HG03460 (cell line): Measurements from ENCODE around the gene TIMM50.
"Not testable (repeated sequence)": the region's sequence is repeated elsewhere in the genome, so short reads cannot be mapped to it uniquely, and the experiment has no call there.

Source experiments
- ATAC-seq: cut with Tn5 transposase; IDR thresholded peaks from one replicate; pipeline ENCODE4 v1.9.1; 2021; ENCODE audit not compliant: unreplicated experiment

TIMM50 gene

DNA sequence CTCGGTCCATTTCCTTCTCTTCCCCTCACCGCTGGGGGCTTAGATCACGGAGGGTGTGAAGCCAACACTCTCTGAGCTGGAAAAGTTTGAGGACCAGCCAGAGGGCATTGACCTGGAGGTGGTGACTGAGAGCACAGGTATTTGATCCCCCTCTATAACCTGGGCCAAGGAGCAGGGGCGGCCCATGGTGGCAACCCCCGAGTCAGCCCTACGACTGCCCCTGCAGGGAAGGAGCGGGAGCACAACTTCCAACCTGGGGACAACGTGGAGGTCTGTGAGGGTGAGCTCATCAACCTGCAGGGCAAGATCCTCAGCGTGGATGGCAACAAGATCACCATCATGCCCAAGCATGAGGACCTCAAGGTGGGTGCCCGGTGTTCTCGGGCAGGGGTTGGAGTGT is 11.6 kb upstream of the TIMM50 start:
- no peak for ATAC-seq

DNA sequence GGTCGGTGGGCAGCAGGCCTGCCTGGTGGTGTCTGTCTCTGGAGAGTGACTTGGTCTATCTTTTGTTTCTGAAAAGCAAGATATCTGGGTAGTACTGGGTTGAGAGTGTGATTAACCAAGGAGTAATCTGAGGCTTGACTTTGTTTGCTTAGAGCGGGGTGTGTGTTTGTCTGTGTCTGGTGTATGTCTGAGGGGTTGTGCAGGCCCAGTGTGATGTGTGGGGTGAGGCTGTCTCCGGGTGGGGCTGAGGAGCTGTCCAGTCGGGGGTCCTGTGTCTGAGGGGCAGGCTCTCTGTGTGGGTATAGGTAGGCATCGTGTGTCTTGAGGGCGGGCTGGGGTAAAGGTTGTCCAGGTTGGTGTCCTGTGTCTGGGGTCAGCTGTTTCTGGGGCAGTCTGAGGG is 11.1 kb upstream of the TIMM50 start:
- ATAC-seq = no peak

DNA sequence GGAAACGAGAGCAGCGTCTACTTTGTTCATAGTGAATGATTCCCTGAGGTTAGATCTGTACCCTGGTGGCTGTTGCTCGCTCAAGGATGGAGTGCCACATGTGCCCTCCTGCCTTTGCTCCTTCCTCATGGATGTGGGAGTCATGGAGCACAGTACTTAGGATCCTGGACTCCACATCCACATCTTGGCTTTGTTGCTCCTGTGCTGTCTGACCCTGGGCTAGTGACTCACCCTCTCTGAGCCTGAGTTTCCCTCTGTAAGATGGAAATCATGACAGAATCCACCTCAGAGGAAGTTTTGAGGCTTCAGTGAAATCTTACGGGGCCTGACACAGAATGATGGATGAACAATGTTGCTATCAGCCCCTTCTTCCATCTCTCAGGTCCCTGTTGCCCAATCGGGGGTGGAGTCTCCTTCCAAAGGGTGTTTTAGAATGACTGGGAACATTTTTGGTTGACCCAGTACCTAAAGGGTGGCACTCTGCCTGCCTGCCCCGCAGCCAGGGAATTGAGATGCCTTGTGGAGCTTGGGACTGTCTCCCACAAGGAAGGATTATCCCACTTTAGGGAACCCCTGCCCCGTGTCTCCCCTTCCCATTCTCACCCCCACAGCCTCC is 9.8 kb upstream of the TIMM50 start:
- ATAC-seq = no peak

DNA sequence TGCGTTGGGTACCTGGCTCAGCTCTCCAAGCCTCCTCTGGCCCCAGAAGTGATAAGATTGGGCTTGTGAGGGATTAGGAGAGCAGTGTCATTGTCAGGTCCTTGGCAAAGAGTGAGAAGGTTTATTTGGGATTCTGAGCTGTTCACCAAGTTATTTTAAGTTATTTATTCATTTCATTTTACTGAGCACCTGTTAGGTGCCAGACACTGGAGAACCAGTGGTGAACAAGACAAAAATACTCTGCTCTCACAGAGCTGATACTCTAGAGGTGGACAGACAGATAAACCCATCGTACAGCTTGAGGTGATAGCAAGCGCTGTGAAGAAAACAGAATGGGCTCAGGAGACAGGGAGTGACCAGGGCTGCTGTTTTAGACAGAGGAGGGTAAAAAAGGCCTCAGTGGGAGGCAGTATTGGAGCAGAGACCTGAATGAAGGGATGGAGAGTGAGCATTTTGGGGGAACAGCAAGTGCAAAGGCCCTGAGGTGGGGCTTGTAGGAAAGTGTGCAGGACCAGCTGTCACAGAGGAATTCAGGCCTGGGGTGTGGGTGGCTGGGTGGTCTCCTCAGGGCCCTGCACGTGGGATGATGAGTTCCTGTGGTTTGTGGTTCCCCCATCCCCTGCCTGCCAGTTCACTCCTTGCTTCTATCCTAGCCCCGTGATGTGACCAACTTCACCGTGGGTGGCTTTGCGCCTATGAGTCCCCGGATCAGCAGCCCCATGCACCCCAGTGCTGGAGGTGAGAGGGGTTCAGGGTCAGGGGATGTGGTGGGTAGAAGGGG is 8.7 kb upstream of the TIMM50 start:
- ATAC-seq = no peak

DNA sequence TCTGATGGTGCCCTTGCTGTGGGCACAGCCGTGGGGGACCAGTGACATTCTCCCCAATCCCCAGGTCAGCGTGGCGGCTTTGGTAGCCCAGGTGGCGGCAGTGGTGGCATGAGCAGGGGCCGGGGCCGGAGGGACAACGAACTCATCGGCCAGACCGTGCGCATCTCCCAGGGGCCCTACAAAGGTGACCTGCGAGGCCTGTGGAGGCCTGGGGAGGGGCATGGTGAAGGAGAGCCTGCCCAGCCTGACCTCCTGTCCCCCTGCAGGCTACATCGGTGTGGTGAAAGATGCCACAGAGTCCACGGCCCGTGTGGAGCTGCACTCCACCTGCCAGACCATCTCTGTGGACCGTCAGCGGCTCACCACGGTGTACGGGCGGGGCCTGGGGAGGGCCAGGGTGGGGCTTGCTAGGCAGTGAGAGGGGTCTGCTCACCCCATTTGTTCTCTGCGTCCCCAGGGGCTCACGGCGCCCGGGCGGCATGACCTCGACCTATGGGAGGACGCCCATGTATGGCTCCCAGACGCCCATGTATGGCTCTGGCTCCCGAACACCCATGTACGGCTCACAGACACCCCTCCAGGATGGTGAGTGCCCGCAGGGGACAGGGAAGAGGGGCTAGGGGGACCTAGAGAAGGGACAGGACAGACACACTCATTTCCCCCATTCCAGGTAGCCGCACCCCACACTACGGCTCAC is 7.7 kb upstream of the TIMM50 start:
- ATAC-seq = no peak

DNA sequence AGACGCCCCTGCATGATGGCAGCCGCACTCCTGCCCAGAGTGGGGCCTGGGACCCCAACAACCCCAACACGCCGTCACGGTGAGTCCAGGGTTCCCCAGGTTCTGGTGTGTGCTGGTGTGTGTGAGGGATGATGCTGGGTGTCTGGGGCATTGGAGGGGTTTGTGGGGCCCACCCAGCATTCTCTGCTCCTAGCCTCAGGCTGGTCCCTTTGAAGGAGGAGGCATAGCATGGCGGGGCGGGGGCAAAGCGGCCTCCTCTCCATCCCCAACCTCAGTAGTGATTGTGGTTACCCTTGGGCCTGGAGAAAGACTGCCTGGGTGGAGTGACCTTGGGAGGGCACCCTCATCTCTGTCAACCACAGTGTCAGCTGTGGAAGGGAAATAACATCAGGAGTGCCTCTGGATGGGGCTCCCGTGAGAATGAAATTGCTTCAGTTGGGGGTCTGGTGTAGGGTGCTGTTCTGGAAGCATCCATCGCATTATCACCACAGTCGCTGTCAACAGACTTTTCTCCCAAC is 7.1 kb upstream of the TIMM50 start:
- no peak for ATAC-seq

DNA sequence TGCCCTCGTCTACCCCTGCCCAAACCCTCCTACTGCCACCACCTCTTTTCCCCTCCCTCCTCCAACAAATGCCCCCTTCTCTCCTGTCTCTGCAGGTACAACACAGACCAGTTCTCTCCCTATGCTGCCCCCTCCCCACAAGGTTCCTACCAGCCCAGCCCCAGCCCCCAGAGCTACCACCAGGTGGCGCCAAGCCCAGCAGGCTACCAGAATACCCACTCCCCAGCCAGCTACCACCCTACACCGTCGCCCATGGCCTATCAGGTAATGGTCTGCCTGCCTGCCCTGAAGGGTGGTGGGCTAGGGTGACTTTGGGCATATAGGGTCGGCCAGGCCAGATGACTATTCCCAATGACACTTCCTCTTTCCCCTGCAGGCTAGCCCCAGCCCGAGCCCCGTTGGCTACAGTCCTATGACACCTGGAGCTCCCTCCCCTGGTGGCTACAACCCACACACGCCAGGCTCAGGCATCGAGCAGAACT is 6.5 kb upstream of the TIMM50 start:
- no peak for ATAC-seq

DNA sequence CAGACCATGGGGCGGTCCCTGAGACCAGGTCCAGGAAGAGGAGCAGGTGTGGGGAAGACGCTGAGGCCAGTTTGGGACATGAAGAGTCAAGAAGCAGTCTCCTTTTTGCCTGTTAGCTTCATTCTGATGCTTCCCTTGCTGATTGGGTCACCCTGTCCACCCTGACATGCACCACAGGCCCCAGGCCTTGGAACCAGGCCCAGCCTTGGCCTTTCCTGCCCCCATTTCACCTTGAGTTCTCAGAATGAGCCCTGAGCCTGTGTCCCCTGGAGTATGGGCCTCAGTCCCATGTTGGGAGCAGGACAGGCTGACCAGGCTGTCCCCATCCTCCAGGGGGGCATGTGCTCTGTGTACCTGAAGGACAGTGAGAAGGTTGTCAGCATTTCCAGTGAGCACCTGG is 4.9 kb upstream of the TIMM50 start:
- ATAC-seq = no peak

DNA sequence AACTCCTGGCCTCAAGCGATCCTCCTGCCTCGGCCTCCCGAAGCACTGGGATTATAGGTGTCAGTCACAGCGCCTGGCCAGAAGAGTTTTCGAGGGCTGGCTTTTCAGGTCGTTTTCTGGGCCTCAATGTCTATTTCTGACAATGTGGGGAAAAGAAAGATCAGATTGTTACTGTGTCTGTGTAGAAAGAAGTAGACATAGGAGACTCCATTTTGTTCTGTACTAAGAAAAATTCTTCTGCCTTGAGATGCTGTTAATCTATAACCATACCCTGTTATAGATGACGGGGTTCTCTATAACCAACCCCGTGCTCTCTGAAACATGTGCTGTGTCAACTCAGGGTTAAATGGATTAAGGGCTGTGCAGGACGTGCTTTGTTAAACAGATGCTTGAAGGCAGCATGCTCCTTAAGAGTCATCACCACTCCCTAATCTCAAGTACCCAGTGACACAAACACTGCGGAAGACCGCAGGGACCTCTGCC is 1.3 kb upstream of the TIMM50 start:
- not testable (repeated sequence) for ATAC-seq

DNA sequence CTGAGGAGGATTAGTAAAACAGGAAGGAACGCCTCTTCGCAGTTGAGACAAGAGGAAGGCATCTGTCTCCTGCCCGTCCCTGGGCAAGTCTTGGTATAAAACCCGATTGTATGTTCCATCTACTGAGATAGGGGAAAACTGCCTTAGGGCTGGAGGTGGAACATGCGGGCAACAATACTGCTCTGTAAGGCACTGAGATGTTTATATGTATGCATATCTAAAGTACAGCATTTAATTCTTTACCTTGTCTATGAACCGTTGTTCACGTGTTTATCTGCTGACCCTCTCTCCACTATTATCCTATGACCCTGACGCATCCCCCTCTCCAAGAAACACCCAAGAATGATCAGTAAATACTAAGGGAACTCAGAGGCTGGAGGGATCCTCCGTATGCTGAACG is 722 bp upstream of the TIMM50 start:
- ATAC-seq = no peak

DNA sequence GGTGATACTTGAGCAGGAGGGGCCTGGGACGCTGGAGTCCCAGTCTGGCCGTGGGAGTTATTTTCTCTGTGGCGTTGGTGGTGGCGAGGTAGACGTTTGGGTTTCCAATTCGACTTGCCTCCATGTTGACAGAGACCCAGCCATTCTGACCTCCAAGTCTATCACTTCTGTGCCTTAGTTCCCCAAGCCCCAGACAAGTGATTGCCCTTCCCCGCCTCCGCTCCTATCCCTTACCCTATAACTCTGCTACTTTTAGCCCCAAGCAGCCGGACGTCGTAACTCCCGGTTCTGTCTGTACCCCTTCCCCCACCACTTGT is 549 bp downstream of the TIMM50 start:
- no peak for ATAC-seq

DNA sequence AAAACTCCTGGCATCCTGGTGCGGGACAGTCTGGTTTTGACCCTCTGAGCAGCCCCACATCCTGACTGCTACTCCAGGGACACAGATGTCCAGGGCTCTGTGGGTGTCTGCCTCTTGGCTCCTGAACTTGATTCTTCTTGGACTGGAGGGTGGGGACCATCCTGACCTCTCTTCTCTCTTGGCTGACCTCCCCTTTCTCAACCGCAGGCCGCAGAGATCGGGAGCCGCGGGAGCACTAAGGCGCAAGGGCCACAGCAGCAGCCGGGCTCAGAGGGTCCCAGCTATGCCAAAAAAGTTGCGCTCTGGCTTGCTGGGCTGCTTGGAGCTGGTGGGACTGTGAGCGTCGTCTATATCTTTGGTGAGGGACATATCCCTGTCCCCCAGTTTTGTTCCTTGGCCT is 1.0 kb downstream of the TIMM50 start:
- no peak for ATAC-seq

DNA sequence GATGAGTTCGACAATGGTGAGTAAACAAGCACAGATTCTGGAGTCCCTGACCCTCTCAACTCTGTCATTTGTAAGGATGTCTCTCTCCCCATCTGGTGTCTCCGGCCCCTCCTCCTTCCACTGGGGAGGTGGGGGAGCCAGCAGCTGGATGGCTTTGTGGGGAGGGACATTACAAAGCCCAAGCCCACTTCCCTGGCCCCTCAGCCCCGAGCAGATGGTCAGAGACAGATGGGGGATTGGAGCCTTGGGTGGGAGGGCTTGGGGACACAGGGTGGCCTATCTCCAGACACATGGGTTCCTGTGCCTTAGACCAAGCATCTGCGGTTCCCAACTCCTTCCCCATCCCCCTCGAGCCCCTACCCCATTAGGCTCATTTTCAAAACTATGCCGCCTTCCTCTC is 2.5 kb downstream of the TIMM50 start:
- ATAC-seq = no peak

DNA sequence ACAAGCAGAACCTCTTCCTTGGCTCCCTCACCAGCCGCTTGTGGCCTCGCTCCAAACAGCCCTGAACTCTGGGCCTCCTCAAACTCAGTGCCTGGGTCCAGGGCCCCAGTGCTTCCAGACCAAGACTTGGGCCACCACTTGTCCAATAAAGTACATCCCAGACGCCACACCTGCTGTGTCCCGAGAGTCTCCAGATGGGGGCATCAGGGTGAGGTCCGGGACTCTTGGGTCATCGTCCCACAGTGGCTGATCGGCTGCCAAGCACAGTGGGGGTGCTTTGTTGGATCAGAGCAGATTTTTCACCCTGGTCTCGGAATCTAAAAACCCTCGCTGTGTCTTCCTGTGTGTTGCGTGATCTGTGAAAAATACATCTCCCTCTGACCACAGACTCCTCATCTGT is 9.1 kb downstream of the TIMM50 start:
- no peak for ATAC-seq

DNA sequence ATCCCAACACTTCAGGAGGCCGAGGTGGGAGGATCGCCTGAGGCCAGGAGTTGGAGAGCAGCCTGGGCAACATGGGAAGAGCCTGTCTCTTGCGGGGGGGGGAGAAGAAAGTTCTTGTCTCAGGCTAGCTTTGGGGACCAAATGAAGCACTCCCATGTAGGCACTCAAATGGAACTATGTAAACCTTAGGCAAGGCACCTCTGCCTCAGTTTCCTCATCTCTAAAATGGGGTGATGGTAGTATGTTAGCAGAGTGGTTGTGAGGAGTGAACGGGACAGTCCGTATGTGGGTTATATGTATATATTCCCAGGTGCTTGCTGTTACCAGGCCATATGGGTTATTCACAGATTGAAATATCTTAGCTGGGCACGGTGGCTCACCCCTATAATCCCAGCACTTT is 11.6 kb downstream of the TIMM50 start:
- no peak for ATAC-seq

DNA sequence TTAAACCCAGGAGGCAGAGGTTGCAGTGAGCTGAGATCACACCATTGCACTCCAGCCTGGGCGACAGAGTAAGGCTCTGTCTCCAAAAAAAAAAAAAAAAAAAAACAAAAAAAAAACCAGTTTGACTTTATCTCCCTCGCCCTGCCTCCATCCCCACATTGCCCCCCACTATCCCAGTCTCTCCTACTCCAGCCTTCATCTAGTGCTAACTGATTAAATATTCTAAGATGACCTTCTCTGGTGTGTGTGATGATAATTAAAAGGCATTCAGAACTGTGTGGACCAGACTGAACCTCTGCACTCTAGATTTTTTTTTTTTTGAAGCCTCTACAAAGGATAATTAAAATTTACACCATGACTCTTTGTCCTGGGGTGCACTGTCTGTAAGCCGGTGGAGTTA is 12.2 kb downstream of the TIMM50 start:
- no peak for ATAC-seq

DNA sequence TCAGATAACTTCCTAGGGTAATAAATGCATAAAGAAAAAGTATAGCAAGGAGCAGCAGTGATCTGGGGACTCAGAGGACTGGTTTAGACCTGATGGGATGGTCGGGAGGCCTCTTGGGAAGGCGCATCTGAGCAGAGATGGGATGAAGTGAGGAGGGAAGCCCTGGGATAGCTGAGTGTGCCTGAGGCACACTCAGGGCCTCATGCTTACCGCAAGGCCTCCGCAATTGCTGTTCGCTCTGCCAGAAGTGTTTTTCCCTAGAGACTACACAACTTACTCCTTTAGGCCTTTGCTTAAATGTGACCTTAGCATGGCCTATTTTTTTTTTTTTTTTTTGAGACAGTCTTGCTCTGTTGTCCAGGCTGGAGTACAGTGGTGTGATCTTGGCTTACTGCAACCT is 14.0 kb downstream of the TIMM50 start:
- ATAC-seq = no peak

DNA sequence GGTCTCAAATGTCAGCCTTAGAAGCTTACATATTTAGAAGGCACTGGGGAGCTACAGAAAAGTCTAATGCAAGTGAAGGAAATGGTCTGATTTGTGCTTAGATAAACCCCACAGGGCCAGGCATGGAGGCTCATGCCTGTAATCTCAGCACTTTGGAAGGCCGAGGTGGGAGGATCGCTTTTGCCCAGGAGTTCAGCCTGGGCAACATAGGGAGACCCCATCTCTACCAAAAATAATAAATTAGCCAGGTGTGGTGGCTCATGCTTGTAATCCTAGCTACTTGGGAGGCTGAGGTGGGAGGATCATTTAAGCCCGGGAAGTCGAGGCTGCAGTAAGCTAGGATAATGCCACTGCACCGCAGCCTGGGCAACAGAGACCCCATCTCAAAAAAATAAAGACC is 15.4 kb downstream of the TIMM50 start:
- ATAC-seq = no peak

DNA sequence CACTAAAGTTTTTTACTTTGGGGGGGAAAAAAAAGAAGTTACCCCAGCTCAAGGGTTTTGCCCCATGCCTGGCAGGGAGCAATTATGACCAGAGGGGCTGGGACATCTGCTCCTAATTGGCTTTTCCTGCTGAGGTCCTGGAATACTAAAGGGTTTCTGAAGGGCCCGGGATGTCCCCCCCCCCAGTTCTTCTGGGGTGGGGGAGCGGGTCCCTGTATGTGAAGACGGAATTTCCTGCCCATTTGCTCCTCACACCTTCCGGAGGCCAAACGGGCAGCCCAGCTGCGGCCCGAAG is 17.0 kb downstream of the TIMM50 start:
- ATAC-seq = no peak

DNA sequence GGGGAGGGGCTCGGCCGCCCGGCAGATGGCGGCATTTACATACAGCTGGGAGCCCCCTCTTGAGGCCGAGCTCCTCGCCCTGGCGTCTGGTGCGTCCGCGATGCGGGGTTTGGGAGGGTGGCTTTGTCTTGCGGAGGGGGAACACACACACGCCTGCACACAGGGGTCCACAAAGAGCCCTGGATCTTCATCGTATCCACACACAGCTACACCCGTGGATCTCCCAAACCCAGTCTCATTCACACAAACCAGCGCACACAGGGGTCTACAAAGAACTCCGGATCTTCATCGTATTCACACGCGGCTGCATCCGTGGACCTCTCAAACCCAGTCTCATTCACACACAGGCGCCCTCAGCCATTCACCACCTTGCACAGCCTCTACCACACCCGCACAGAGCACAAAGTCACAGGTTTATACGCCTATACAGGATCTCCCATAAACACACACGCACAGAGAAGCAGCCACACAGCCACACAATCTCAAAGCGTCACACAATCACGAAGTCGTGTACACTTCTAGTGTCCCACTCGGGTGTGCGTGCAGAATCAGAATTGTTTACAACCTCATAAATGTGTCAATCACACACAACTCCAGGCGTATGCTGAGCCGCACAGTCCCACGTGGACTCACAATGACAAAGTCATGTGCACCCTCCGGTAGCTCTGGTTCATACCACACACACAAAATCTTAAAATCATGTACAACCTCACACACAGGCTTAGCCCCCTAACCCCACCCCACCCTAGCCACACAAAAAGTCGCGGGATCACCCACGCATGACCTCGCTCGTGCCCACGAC is 17.6 kb downstream of the TIMM50 start:
- no peak for ATAC-seq
